GM12878 (cell line): Measurements from ENCODE around the gene HSD3B1. TPM values are rescaled to one million over a fixed set of nuclear protein-coding genes. Genes with fewer than 3 reads are reported as not detected.

Experiments used
- ATF3 ChIP-seq: IDR thresholded peaks from 2 replicates; pipeline ENCODE4 v1.6.1; 2011; ENCODE audit warnings: low read depth, mild to moderate bottlenecking, low read length, moderate library complexity, borderline replicate concordance; ENCODE audit errors: extremely low read depth
- CREB1 ChIP-seq: IDR thresholded peaks from 2 replicates; pipeline ENCODE4 v1.6.1; 2012; ENCODE audit warnings: low read depth, mild to moderate bottlenecking, inconsistent platforms
- EGR1 ChIP-seq, 2 experiments: IDR thresholded peaks; 1 replicate in 1 of 2; 2 replicates in 1 of 2; pipeline ENCODE4 v1.6.1; 2011 to 2012; ENCODE audit warnings: low read depth in 2 of 2, low read length in 2 of 2, borderline replicate concordance in 1 of 2, mild to moderate bottlenecking in 1 of 2, moderate library complexity in 1 of 2
- IRF5 ChIP-seq: fragments of 450-650 bp; IDR thresholded peaks from 2 replicates; pipeline ENCODE4 v1.6.1; 2017; ENCODE audit warnings: borderline replicate concordance
- KLF5 ChIP-seq: fragments of 450-650 bp; IDR thresholded peaks from 2 replicates; pipeline ENCODE4 v1.6.1; 2014; ENCODE audit warnings: mild to moderate bottlenecking; ENCODE audit not compliant: partially characterized antibody
- MLLT1 ChIP-seq: fragments of 450-650 bp; IDR thresholded peaks from 2 replicates; pipeline ENCODE4 v1.6.1; 2016; ENCODE audit warnings: mild to moderate bottlenecking
- PRDM15 ChIP-seq: fragments of 450-650 bp; formaldehyde crosslinking; IDR thresholded peaks from 2 replicates; pipeline ENCODE4 v1.4.0; 2020; ENCODE audit warnings: mild to moderate bottlenecking, moderate library complexity
- SMAD1 ChIP-seq: fragments of 450-650 bp; IDR thresholded peaks from 2 replicates; pipeline ENCODE4 v1.6.1; 2018; ENCODE audit warnings: mild to moderate bottlenecking, low read depth; ENCODE audit not compliant: partially characterized antibody
- polyA plus RNA-seq, 11 experiments: library from polyadenylated mRNA; depleted of rRNA in 4 of 11; unstranded in 6 of 11; stranded (reverse) in 5 of 11; fragments of >200 nt; fragmentation: Nextera tagmentation in 4 of 11; fragmentation: Illumina TruSeq in 1 of 11; extraction: Ambion mirVana in 4 of 11; extraction: Trizol in 1 of 11; gene quantifications; 1 replicate in 1 of 11; 2 replicates in 10 of 11; pipeline versions ENCODE4 v1.2.1 to v1.2.3, GENCODE V29; 2011 to 2016; ENCODE audit warnings: inconsistent platforms in 2 of 11, missing spikeins in 2 of 11, low read depth in 1 of 11
- total RNA-seq, 4 experiments: library from RNA; depleted of rRNA in 3 of 4; stranded (reverse); fragments of >200 nt in 3 of 4; fragmentation: Illumina TruSeq in 1 of 4; extraction: Trizol in 1 of 4; gene quantifications; 2 replicates each; pipeline versions ENCODE4 v1.2.1 to v1.2.3, GENCODE V29; 2013 to 2021

HSD3B1 gene
- total and polyA plus RNA-seq, 10 of the 15 experiments (the other 5 are each of a cell fraction or from before 2014, with no cell fraction given), result not detected

GRCh38 chr1:119537966-119538365 lies 31.0 kb downstream of the HSD3B1 start (continued):
- TF ChIP-seq IRF5 (no peak), KLF5 (no peak), MLLT1 (no peak), SMAD1 (no peak), PRDM15 (CRISPR knock-in tag) (no peak), EGR1 (IDR thresholded peaks at IDR 0.05; ENCODE audit: borderline replicate concordance in 1 of 2, low read depth in 2 of 2, low read length in 2 of 2) (no peak), ATF3 (no peak), CREB1 (no peak)
